ENCODE data around the gene KERA.

KERA gene

GRCh38 chr12:91021076-91021475 lies 36.7 kb downstream of the KERA start:
- Histone ChIP-seq H3K4me3 (replicated peaks; ENCODE audit: insufficient read depth, low read length) (no peak overlapping the region), H3K27me3 (ENCODE audit: insufficient read depth, poor library complexity, severe bottlenecking) (no peaks in the 10 kb centered on the region), H3K27ac (replicated peaks) (no peak overlapping the region)
- TF ChIP-seq SPI1 (IDR thresholded peaks at IDR 0.05; ENCODE audit: borderline replicate concordance, low read depth) (no peak), CTCF (IDR thresholded peaks at IDR 0.05; ENCODE audit: insufficient read depth, low read length) (no peak), REST (IDR thresholded peaks at IDR 0.05; ENCODE audit: insufficient replicate concordance, low read depth) (no peak), GABPA (IDR thresholded peaks at IDR 0.05; ENCODE audit: low read depth) (no peak), POLR2AphosphoS5 (IDR thresholded peaks at IDR 0.05; ENCODE audit: low read depth) (no peak)
- DNase-seq (ENCODE audit: low read depth in 1 of 2, low spot score in 1 of 2), result no peak

GRCh38 chr12:91019455-91019854 lies 38.4 kb downstream of the KERA start:
- Histone ChIP-seq H3K27ac (replicated peaks) (no peak overlapping the region), H3K27me3 (ENCODE audit: insufficient read depth, poor library complexity, severe bottlenecking) (no peaks in the 10 kb centered on the region), H3K4me3 (replicated peaks; ENCODE audit: insufficient read depth, low read length) (no peak overlapping the region)
- DNase-seq (ENCODE audit: low read depth in 1 of 2, low spot score in 1 of 2), result no peak
- no peak for TF ChIP-seq CTCF (IDR thresholded peaks at IDR 0.05; ENCODE audit: insufficient read depth, low read length)
- no peak for TF ChIP-seq GABPA (IDR thresholded peaks at IDR 0.05; ENCODE audit: low read depth)
- no peak for TF ChIP-seq REST (IDR thresholded peaks at IDR 0.05; ENCODE audit: insufficient replicate concordance, low read depth)
- TF ChIP-seq POLR2AphosphoS5 (IDR thresholded peaks at IDR 0.05; ENCODE audit: low read depth), result no peak
- no peak for TF ChIP-seq SPI1 (IDR thresholded peaks at IDR 0.05; ENCODE audit: borderline replicate concordance, low read depth)

- no peak for DNase-seq (ENCODE audit: low read depth in 1 of 2, low spot score in 1 of 2)
- Histone ChIP-seq H3K27me3 (ENCODE audit: insufficient read depth, poor library complexity, severe bottlenecking) (no peaks in the 10 kb centered on the region), H3K27ac (replicated peaks) (no peak overlapping the region), H3K4me3 (replicated peaks; ENCODE audit: insufficient read depth, low read length) (no peak overlapping the region)
- no peak for TF ChIP-seq REST (IDR thresholded peaks at IDR 0.05; ENCODE audit: insufficient replicate concordance, low read depth)
- no peak for TF ChIP-seq GABPA (IDR thresholded peaks at IDR 0.05; ENCODE audit: low read depth)
- TF ChIP-seq POLR2AphosphoS5 (IDR thresholded peaks at IDR 0.05; ENCODE audit: low read depth), result no peak
- no peak for TF ChIP-seq SPI1 (IDR thresholded peaks at IDR 0.05; ENCODE audit: borderline replicate concordance, low read depth)
- no peak for TF ChIP-seq CTCF (IDR thresholded peaks at IDR 0.05; ENCODE audit: insufficient read depth, low read length)
Observed at GRCh38 chr12:91017511-91018263, 40.1 kb downstream of the KERA start.
